Left lung (tissue), 10 donors: ENCODE measurements around the gene TCF7L1. TPM values are rescaled to one million over a fixed set of nuclear protein-coding genes. Genes with fewer than 3 reads are reported as not detected.

Experiments used
- ATAC-seq: fragments of 200-7000 bp; cut with Tn5 transposase; one replicate; pipeline ENCODE4 v1.9.1; 2020; ENCODE audit warnings: moderate library complexity
- DNase-seq, 4 donors: peaks; one replicate each; pipeline ENCODE4 v3.0.0-alpha.2; 2013 to 2020
- H3K27ac ChIP-seq, 2 donors: fragments of 200-600 bp; sonication (generic) in 1 of 2; one replicate each; pipeline versions ENCODE4 v1.5.0 to v1.8.0; 2020 to 2021
- H3K27me3 ChIP-seq, 2 donors: fragments of 200-600 bp; sonication (generic) in 1 of 2; one replicate each; pipeline versions ENCODE4 v1.5.0 to v1.8.0; 2020 to 2021
- H3K36me3 ChIP-seq, 2 donors: fragments of 200-600 bp; sonication (generic) in 1 of 2; one replicate each; pipeline versions ENCODE4 v1.5.0 to v1.8.0; 2020 to 2021
- H3K4me1 ChIP-seq, 2 donors: fragments of 200-600 bp; one replicate each; pipeline ENCODE4 v1.8.0; 2021
- H3K4me3 ChIP-seq, 2 donors: fragments of 200-600 bp; sonication (generic) in 1 of 2; one replicate each; pipeline versions ENCODE4 v1.5.0 to v1.8.0; 2020 to 2021; ENCODE audit warnings: mild to moderate bottlenecking in 1 of 2
- H3K9me3 ChIP-seq, 2 donors: fragments of 200-600 bp; sonication (generic) in 1 of 2; one replicate each; pipeline versions ENCODE4 v1.5.0 to v1.8.0; 2020 to 2021
- intact Hi-C, 2 donors: fragments of 100-400 bp; cut with DNase I; formaldehyde crosslinking; loops; one replicate each; pipeline versions ENCODE4 v1.11.2 to v1.14.2; 2022
- polyA plus RNA-seq, 6 donors: library from polyadenylated mRNA; unstranded; fragments of 120-200 nt; gene quantifications; one replicate each; pipeline ENCODE4 v1.2.1, GENCODE V29; 2013; ENCODE audit not compliant: insufficient read length in 6 of 6
- total RNA-seq, 2 donors: library from RNA; stranded (reverse); fragmentation: NEBNext Ultra II Directional; extraction: Animal tissue kit (Norgen Biotek cat#: 25700); gene quantifications; one replicate each; pipeline ENCODE4 v1.2.1, GENCODE V29; 2021
- TF ChIP-seq, protein P1 (sequence below), 2 donors: fragments of 200-600 bp; sonication (generic) in 1 of 2; IDR thresholded peaks; one replicate each; pipeline versions ENCODE4 v1.5.0 to v1.8.0; 2021; ENCODE audit warnings: antibody characterized with exemption in 2 of 2
- donor health status: DM: no; HTN: yes; CAD: no.
- donor health status: DM: no; HTN: no; CAD: no.

The TCF7L1 gene
- total and polyA plus RNA-seq, 8 donors, result 16.4 to 63.9 (median 57.5) TPM

DNA sequence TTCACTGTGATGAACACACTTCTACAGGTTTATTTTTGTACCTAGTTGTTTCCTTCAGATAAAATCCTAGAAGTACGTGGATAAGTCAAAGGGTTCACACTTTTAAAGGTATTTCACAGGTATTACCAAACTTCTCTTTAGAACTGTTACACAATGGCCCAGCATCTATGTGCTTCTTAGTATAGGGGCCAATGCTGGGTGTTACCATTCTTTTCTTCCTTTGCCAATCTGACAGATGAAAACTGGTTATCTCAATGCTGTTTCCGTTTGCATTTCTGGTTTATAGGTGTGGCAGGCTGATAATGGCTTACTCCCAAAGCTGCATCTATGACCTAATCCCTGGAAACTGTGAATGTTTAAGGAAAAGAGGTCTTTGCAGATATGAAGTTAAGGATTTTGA is 2.8 kb upstream of the TCF7L1 start:
- TF ChIP-seq, protein P1, sequence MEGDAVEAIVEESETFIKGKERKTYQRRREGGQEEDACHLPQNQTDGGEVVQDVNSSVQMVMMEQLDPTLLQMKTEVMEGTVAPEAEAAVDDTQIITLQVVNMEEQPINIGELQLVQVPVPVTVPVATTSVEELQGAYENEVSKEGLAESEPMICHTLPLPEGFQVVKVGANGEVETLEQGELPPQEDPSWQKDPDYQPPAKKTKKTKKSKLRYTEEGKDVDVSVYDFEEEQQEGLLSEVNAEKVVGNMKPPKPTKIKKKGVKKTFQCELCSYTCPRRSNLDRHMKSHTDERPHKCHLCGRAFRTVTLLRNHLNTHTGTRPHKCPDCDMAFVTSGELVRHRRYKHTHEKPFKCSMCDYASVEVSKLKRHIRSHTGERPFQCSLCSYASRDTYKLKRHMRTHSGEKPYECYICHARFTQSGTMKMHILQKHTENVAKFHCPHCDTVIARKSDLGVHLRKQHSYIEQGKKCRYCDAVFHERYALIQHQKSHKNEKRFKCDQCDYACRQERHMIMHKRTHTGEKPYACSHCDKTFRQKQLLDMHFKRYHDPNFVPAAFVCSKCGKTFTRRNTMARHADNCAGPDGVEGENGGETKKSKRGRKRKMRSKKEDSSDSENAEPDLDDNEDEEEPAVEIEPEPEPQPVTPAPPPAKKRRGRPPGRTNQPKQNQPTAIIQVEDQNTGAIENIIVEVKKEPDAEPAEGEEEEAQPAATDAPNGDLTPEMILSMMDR (IDR thresholded peaks at IDR 0.05), result no peak
- no peaks in the 10 kb centered on the region for H3K36me3 ChIP-seq
- H3K4me3 ChIP-seq, result no peak overlapping the region
- peaks cover 0 to 18% of the 10 kb centered on the region in 2 donors for H3K4me1 ChIP-seq
- DNase-seq, result no peak
- intact Hi-C loops, result loop anchor here in 1 of 2 donors (5.0 kb wide), 1 partner anchor 152 kb away; no protein-coding TSS in a partner anchor
- H3K9me3 ChIP-seq, result no peaks in the 10 kb centered on the region
- ATAC-seq, result no peak
- peaks cover 0 to 49% of the 10 kb centered on the region in 2 donors for H3K27me3 ChIP-seq
- H3K27ac ChIP-seq, result no peak overlapping the region

DNA sequence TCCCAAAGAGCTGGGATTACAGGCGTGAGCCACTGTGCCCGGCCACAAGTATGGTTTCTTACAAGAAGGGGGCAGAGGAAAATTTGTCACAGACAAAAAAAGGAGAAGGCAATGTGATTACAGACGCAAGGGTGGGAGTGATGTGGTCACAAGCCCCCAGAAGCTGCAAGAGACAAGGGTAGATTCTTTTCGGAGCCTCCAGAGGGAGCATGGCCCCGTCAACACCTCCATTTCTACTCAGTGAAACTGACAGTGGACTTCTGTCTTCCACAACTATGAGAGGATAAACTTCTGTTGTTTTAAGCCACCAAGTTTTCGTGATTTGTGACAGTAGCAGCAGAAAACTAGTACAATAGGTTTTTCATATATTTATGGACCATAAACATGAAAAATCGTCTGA is 2.1 kb upstream of the TCF7L1 start:
- Histone ChIP-seq H3K36me3 (no peaks in the 10 kb centered on the region), H3K27me3 (peaks cover 0 to 56% of the 10 kb centered on the region in 2 donors), H3K4me3 (no peak overlapping the region), H3K4me1 (peaks cover 0 to 18% of the 10 kb centered on the region in 2 donors), H3K27ac (no peak overlapping the region), H3K9me3 (no peaks in the 10 kb centered on the region)
- intact Hi-C loops, result loop anchor here in 1 of 2 donors (5.0 kb wide), 1 partner anchor 151 kb away; no protein-coding TSS in a partner anchor
- ATAC-seq (no peak), DNase-seq (peak in 1 of 4 donors; percentile 67)
- TF ChIP-seq, protein P1 (IDR thresholded peaks at IDR 0.05), result peak in 1 of 2 donors; percentile 11

DNA sequence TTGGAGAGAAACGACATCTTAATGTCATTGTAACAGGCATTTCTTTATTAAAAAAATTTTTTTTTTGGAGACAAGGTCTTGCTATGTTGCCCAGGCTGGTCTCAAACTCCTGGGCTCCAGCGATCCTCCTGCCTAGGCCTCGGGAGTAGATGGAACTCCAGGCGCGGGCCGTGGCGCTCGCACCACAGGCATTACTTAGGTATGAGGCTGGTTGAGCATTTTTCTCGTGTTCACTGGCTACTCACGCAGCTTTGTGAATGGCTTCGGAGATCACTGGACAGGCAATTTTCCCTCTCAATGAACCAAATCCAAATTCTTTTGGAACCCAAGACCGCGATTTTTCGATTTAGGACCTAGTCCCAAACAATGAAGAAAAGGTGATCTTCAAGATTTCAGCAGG is 795 bp upstream of the TCF7L1 start:
- Histone ChIP-seq H3K27ac (peak overlapping the region; percentile 14 to 55), H3K9me3 (no peaks in the 10 kb centered on the region), H3K36me3 (no peaks in the 10 kb centered on the region), H3K4me1 (peaks cover 4 to 18% of the 10 kb centered on the region in 2 donors), H3K27me3 (peaks cover 0 to 60% of the 10 kb centered on the region in 2 donors), H3K4me3 (peak overlapping the region; percentile 51 to 62)
- TF ChIP-seq, protein P1 (IDR thresholded peaks at IDR 0.05), result no peak
- DNase-seq (peak in 1 of 4 donors; percentile 67), ATAC-seq (no peak)
- intact Hi-C loops, result loop anchor here in 1 of 2 donors (5.0 kb wide), 1 partner anchor 150 kb away; no protein-coding TSS in a partner anchor

DNA sequence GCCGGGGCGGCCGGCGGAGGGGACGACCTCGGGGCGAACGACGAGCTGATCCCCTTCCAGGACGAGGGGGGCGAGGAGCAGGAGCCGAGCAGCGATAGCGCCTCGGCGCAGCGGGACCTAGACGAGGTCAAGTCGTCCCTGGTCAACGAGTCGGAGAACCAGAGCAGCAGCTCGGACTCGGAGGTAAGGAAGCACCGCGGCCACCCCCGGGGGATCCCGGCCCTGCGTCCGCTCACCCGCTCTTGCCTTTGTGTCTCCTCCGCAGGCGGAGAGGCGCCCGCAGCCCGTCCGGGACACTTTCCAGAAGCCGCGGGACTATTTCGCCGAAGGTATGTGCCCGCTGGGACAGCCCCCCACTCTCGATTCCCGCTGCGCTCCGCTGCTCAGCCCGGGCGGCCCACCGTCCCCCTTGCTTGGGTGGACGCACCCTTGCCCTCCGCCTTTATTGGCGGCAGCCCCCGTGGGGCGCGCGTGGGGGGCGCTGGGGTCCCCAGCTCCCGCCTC is 611 bp downstream of the TCF7L1 start:
- DNase-seq (peak in 3 of 4 donors; percentile 52 to 84 (median 56)), ATAC-seq (peak; percentile 4)
- TF ChIP-seq, protein P1 (IDR thresholded peaks at IDR 0.05), result no peak
- Histone ChIP-seq H3K4me3 (peak overlapping the region; percentile 62 to 82), H3K36me3 (no peaks in the 10 kb centered on the region), H3K9me3 (no peaks in the 10 kb centered on the region), H3K4me1 (peaks cover 4 to 18% of the 10 kb centered on the region in 2 donors), H3K27me3 (peaks cover 0 to 60% of the 10 kb centered on the region in 2 donors), H3K27ac (peak overlapping the region; percentile 62 to 75)
- intact Hi-C loops, result loop anchor here in 1 of 2 donors (5.0 kb wide), 1 partner anchor 148 kb away; no protein-coding TSS in a partner anchor

DNA sequence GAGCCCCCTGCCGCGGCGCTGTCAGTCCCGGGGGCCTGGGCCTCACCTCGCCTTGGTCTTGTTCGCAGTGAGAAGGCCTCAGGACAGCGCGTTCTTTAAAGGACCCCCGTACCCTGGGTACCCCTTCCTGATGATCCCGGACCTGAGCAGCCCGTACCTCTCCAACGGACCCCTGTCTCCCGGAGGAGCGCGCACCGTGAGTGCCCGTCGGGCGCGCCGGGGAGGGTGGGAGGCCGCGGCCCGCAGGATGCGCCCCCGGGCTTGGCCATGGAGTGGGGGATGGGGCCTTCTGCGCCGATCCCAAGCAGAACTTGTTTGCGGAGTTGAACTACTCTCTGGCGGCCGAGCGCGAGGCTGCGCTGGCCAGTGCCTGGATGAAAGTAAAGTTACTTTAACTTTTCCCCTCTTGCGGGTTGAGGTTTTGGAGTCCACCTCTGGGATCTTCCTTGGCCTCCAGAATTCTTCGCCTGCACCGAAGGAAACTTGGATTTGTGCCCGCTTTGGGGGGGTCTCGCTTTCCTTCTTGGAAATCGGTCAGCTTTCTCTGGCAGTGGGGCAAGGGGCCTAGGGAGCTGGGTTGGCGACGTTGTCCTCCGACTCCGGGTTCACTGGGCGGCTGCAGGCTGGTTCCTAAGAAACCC is 1.2 kb downstream of the TCF7L1 start:
- intact Hi-C loops, result loop anchor here in 1 of 2 donors (5.0 kb wide), 1 partner anchor 148 kb away; no protein-coding TSS in a partner anchor
- DNase-seq, result peak; percentile 56 to 84 (median 72)
- TF ChIP-seq, protein P1 (IDR thresholded peaks at IDR 0.05), result no peak
- no peaks in the 10 kb centered on the region for H3K36me3 ChIP-seq
- peaks cover 0 to 60% of the 10 kb centered on the region in 2 donors for H3K27me3 ChIP-seq
- H3K4me1 ChIP-seq, result peaks cover 4 to 18% of the 10 kb centered on the region in 2 donors
- peak overlapping the region; percentile 62 to 82 for H3K4me3 ChIP-seq
- H3K27ac ChIP-seq, result peak overlapping the region; percentile 62 to 75
- peak; percentile 59 for ATAC-seq
- H3K9me3 ChIP-seq, result no peaks in the 10 kb centered on the region
